GM12892 (cell line): ENCODE measurements around the gene STK39.

ENCODE experiments used
- POLR2A ChIP-seq: IDR thresholded peaks from 2 replicates; pipeline ENCODE4 v1.6.1; 2011; ENCODE audit warnings: low read depth, low read length, control low read depth
- POLR2AphosphoS5 ChIP-seq: IDR thresholded peaks from 2 replicates; pipeline ENCODE4 v1.6.1; 2011; ENCODE audit warnings: low read depth, low read length, control low read depth
- TAF1 ChIP-seq: IDR thresholded peaks from 2 replicates; pipeline ENCODE4 v1.6.1; 2011; ENCODE audit warnings: low read depth, mild to moderate bottlenecking, control low read depth, low read length, borderline replicate concordance

- TF ChIP-seq POLR2A (no peak), TAF1 (no peak), POLR2AphosphoS5 (no peak)
Measured at GRCh38 chr2:168194784-168195522, 52.4 kb downstream of the STK39 start.
